ENCODE measurements around the gene RSRP1. TPM values are rescaled to one million over a fixed set of nuclear protein-coding genes. Genes with fewer than 3 reads are reported as not detected.

The RSRP1 gene
- total and polyA plus RNA-seq, 2 of the 13 experiments (the other 11 are each of a cell fraction or from before 2014, with no cell fraction given), result 43.9 to 52.8 TPM

GRCh38 chr1:25205786-25206185 is 41.5 kb downstream of the RSRP1 start:
- H3K36me3 ChIP-seq (replicated peaks in 1 of 2; ENCODE audit: control insufficient read depth in 1 of 2, insufficient read depth in 2 of 2, low read length in 2 of 2), result no peaks in the 10 kb centered on the region
- no peak for FAIRE-seq
- peak overlapping the region; percentile 23; the same call in 1 of the 2 replicates for H3K9ac ChIP-seq (ENCODE audit: insufficient read depth, low read depth, low read length)
- H3K4me1 ChIP-seq (ENCODE audit: insufficient read depth, low read length), result peaks cover 41% of the 10 kb centered on the region
- 84% methylated on average over 5 of the region's 5 CpGs for WGBS (ENCODE audit: low lambda C conversion rate)
- intact Hi-C loops (cut with micrococcal nuclease; ENCODE audit: unreplicated experiment) (loop anchor here (1.0 to 5.0 kb wide), 4 partner anchors 57 to 168 kb away; no protein-coding TSS in a partner anchor), in situ Hi-C loops (cut with HindIII; ENCODE audit: extremely low pct_ligation_motif_present, low pct_unique_long_range_greater_than_20kb) (loop anchor here (5.0 kb wide), 1 partner anchor 88 kb away; no protein-coding TSS in a partner anchor)
- no peaks in the 10 kb centered on the region for H3K79me2 ChIP-seq (ENCODE audit: insufficient read depth, low read length)
- peak overlapping the region; percentile 79 for H3K4me2 ChIP-seq (ENCODE audit: low read depth, low read length)
- H3K27ac ChIP-seq (ENCODE audit: extremely low read length, insufficient read depth, low read length), result no peak overlapping the region
- H3K9me3 ChIP-seq (ENCODE audit: low read length), result no peaks in the 10 kb centered on the region
- BruUV-seq (replicated peaks), result no TSS peak
- peak overlapping the region; percentile 46 for H2AFZ ChIP-seq (ENCODE audit: low read length)
- ChIA-PET POLR2A (interaction anchor here (1.0 to 2.9 kb wide), 3 partner anchors 27 to 87 kb away, joined by 3 to 13 read pairs (median 10); partner anchors contain the start of gene SYF2), CTCF (ENCODE audit: low intra/inter-chr PET ratio, low total read pairs) (interaction anchor here (1.3 to 2.9 kb wide), 4 partner anchors 56 to 168 kb away, joined by 5 to 55 read pairs (median 10); no protein-coding TSS in a partner anchor)
- no peak overlapping the region; a peak in 1 of 6 replicates for H3K4me3 ChIP-seq (replicated peaks in 1 of 3; ENCODE audit: insufficient read depth in 1 of 3, low read depth in 2 of 3, low read length in 3 of 3)
- H4K20me1 ChIP-seq (ENCODE audit: insufficient read depth, low read length), result no peaks in the 10 kb centered on the region
- no peak for ATAC-seq
- no peak for DNase-seq (ENCODE audit: low spot score)
- no peaks in the 10 kb centered on the region; a peak in 1 of 5 replicates for H3K27me3 ChIP-seq (ENCODE audit: control insufficient read depth in 1 of 2, insufficient read depth in 2 of 2, low read length in 2 of 2)
- TF ChIP-seq ZNF207 (IDR thresholded peaks at IDR 0.05; ENCODE audit: borderline replicate concordance), result no peak
- TF ChIP-seq ZKSCAN5 (CRISPR knock-in tag; IDR thresholded peaks at IDR 0.05), result no peak
- TF ChIP-seq MTERF4 (CRISPR knock-in tag; IDR thresholded peaks at IDR 0.05), result no peak
- no peak for TF ChIP-seq ZFX (CRISPR knock-in tag; IDR thresholded peaks at IDR 0.05; ENCODE audit: low read depth)
- no peak for TF ChIP-seq ZNF205 (CRISPR knock-in tag; IDR thresholded peaks at IDR 0.05)
- no peak for TF ChIP-seq ZSCAN31 (CRISPR knock-in tag; IDR thresholded peaks at IDR 0.05; ENCODE audit: low read depth)
- no peak for TF ChIP-seq GABPB1 (CRISPR knock-in tag; IDR thresholded peaks at IDR 0.05)
- no peak for TF ChIP-seq MIER3 (CRISPR knock-in tag; IDR thresholded peaks at IDR 0.05; ENCODE audit: borderline replicate concordance)
- no peak for TF ChIP-seq ZNF274 (CRISPR knock-in tag; IDR thresholded peaks at IDR 0.05)
- no peak for TF ChIP-seq KLF12 (CRISPR knock-in tag; IDR thresholded peaks at IDR 0.05; ENCODE audit: borderline replicate concordance)
- no peak for TF ChIP-seq ZNF605 (CRISPR knock-in tag; IDR thresholded peaks at IDR 0.05)
- no peak for TF ChIP-seq ZBTB2 (CRISPR knock-in tag; IDR thresholded peaks at IDR 0.05; ENCODE audit: low read depth)
- no peak for TF ChIP-seq ZNF609 (CRISPR knock-in tag; IDR thresholded peaks at IDR 0.05; ENCODE audit: borderline replicate concordance)
- TF ChIP-seq, protein P1, sequence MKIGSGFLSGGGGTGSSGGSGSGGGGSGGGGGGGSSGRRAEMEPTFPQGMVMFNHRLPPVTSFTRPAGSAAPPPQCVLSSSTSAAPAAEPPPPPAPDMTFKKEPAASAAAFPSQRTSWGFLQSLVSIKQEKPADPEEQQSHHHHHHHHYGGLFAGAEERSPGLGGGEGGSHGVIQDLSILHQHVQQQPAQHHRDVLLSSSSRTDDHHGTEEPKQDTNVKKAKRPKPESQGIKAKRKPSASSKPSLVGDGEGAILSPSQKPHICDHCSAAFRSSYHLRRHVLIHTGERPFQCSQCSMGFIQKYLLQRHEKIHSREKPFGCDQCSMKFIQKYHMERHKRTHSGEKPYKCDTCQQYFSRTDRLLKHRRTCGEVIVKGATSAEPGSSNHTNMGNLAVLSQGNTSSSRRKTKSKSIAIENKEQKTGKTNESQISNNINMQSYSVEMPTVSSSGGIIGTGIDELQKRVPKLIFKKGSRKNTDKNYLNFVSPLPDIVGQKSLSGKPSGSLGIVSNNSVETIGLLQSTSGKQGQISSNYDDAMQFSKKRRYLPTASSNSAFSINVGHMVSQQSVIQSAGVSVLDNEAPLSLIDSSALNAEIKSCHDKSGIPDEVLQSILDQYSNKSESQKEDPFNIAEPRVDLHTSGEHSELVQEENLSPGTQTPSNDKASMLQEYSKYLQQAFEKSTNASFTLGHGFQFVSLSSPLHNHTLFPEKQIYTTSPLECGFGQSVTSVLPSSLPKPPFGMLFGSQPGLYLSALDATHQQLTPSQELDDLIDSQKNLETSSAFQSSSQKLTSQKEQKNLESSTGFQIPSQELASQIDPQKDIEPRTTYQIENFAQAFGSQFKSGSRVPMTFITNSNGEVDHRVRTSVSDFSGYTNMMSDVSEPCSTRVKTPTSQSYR (CRISPR knock-in tag; IDR thresholded peaks at IDR 0.05; ENCODE audit: borderline replicate concordance), result no peak
